Fibroblast of lung (primary cell): ENCODE data around the gene AFMID. TPM values are rescaled to one million over a fixed set of nuclear protein-coding genes. Genes with fewer than 3 reads are reported as not detected.

Source experiments
- DNase-seq, 2 donors: peaks; one replicate each; pipeline versions ENCODE4 v3.0.0 to v3.0.0-alpha.2; 2010; ENCODE audit warnings: low read depth in 2 of 2
- H2AFZ ChIP-seq: 2 replicates; pipeline ENCODE4 v1.5.1; 2012; ENCODE audit warnings: low read length, control low read depth, inconsistent platforms
- H3K27ac ChIP-seq: 2 replicates; pipeline ENCODE4 v1.5.1; 2011; ENCODE audit warnings: low read length, control low read depth; ENCODE audit not compliant: insufficient read depth
- H3K27me3 ChIP-seq: 2 replicates; pipeline ENCODE4 v1.5.1; 2011; ENCODE audit warnings: mild to moderate bottlenecking, low read length; ENCODE audit not compliant: control insufficient read depth, insufficient read depth
- H3K36me3 ChIP-seq: 2 replicates; pipeline ENCODE4 v1.5.1; 2011; ENCODE audit warnings: low read length; ENCODE audit not compliant: control insufficient read depth, insufficient read depth
- H3K4me1 ChIP-seq: 2 replicates; pipeline ENCODE4 v1.5.1; 2011; ENCODE audit warnings: low read length; ENCODE audit not compliant: control insufficient read depth, insufficient read depth; ENCODE audit errors: extremely low read depth
- H3K4me2 ChIP-seq: 2 replicates; pipeline ENCODE4 v1.5.1; 2011; ENCODE audit warnings: low read length, control low read depth; ENCODE audit not compliant: insufficient read depth; ENCODE audit errors: extremely low read depth
- H3K4me3 ChIP-seq, 4 experiments: fragments of 200-600 bp in 1 of 4; sonication (generic) in 1 of 4; replicated peaks in 1 of 4; 2 replicates each; pipeline ENCODE4 v1.5.1; 2011 to 2016; ENCODE audit warnings: low read length in 4 of 4, low read depth in 3 of 4, mild to moderate bottlenecking in 3 of 4, control low read depth in 2 of 4, inconsistent platforms in 1 of 4, mixed read lengths in 1 of 4; ENCODE audit not compliant: insufficient read depth in 1 of 4; ENCODE audit errors: control extremely low read depth in 1 of 4
- H3K79me2 ChIP-seq: 2 replicates; pipeline ENCODE4 v1.5.1; 2012; ENCODE audit warnings: mild to moderate bottlenecking, low read length, inconsistent platforms; ENCODE audit not compliant: control insufficient read depth, insufficient read depth
- H3K9ac ChIP-seq: 2 replicates; pipeline ENCODE4 v1.5.1; 2011; ENCODE audit warnings: mild to moderate bottlenecking, low read length, control low read depth; ENCODE audit not compliant: insufficient read depth
- H3K9me3 ChIP-seq: 2 replicates; pipeline ENCODE4 v1.5.1; 2012; ENCODE audit warnings: low read depth, low read length; ENCODE audit not compliant: control insufficient read depth, insufficient read depth
- H4K20me1 ChIP-seq: 2 replicates; pipeline ENCODE4 v1.5.1; 2011; ENCODE audit warnings: low read length; ENCODE audit not compliant: control insufficient read depth, insufficient read depth; ENCODE audit errors: extremely low read depth
- CTCF ChIP-seq, 2 donors: IDR thresholded peaks in 1 of 2; conservative IDR thresholded peaks in 1 of 2; 1 replicate in 1 of 2; 2 replicates in 1 of 2; pipeline ENCODE4 v1.5.1; 2011 to 2012; ENCODE audit warnings: low read length in 2 of 2, control low read depth in 1 of 2, inconsistent platforms in 1 of 2, low read depth in 1 of 2, mild to moderate bottlenecking in 1 of 2
- EZH2 ChIP-seq: IDR thresholded peaks from 2 replicates; pipeline ENCODE4 v1.5.1; 2012; ENCODE audit warnings: low read length, control low read depth, mild to moderate bottlenecking; ENCODE audit errors: missing control alignments
- polyA plus RNA-seq, 2 donors: library from polyadenylated mRNA; depleted of rRNA in 1 of 2; stranded (reverse) in 1 of 2; unstranded in 1 of 2; fragments of >200 nt; gene quantifications; 2 replicates each; pipeline ENCODE4 v1.2.1, GENCODE V29; 2011 to 2012; ENCODE audit warnings: missing spikeins in 1 of 2
- total RNA-seq: library from RNA; depleted of rRNA; stranded (reverse); fragments of >200 nt; gene quantifications from 2 replicates; pipeline ENCODE4 v1.2.1, GENCODE V29; 2014

The AFMID gene
- total and polyA plus RNA-seq, 2 donors (not counting 1 experiment from before 2014, with no cell fraction given), result 28.1 to 29.2 TPM

- Histone ChIP-seq H3K4me3 (no peak overlapping the region), H3K4me2 (no peak overlapping the region), H3K9ac (no peak overlapping the region), H3K9me3 (no peaks in the 10 kb centered on the region), H4K20me1 (no peaks in the 10 kb centered on the region), H3K27ac (no peak overlapping the region), H2AFZ (no peak overlapping the region), H3K79me2 (no peaks in the 10 kb centered on the region), H3K4me1 (no peaks in the 10 kb centered on the region), H3K36me3 (no peaks in the 10 kb centered on the region), H3K27me3 (no peaks in the 10 kb centered on the region)
- TF ChIP-seq EZH2 (no peak), CTCF (conservative IDR thresholded peaks at IDR 0.05 in 1 of 2, IDR thresholded peaks at IDR 0.05 in 1 of 2; ENCODE audit: low read depth in 1 of 2, low read length in 2 of 2) (no peak)
- no peak for DNase-seq
Measured at GRCh38 chr17:78163881-78164747, 23.0 kb upstream of the AFMID start.

GRCh38 chr17:78164748-78165607 is 22.2 kb upstream of the AFMID start:
- H3K4me2 ChIP-seq, result no peak overlapping the region
- no peak for DNase-seq
- no peak overlapping the region for H3K4me3 ChIP-seq
- H3K79me2 ChIP-seq, result no peaks in the 10 kb centered on the region
- no peak overlapping the region for H2AFZ ChIP-seq
- no peaks in the 10 kb centered on the region for H3K27me3 ChIP-seq
- no peak for TF ChIP-seq EZH2
- H3K9ac ChIP-seq, result no peak overlapping the region
- no peaks in the 10 kb centered on the region for H4K20me1 ChIP-seq
- H3K36me3 ChIP-seq, result no peaks in the 10 kb centered on the region
- H3K9me3 ChIP-seq, result no peaks in the 10 kb centered on the region
- H3K27ac ChIP-seq, result no peak overlapping the region
- no peaks in the 10 kb centered on the region for H3K4me1 ChIP-seq

GRCh38 chr17:78166416-78166815 is 20.7 kb upstream of the AFMID start:
- DNase-seq, result no peak
- TF ChIP-seq CTCF (conservative IDR thresholded peaks at IDR 0.05 in 1 of 2, IDR thresholded peaks at IDR 0.05 in 1 of 2; ENCODE audit: low read depth in 1 of 2, low read length in 2 of 2), result no peak
- no peak for TF ChIP-seq EZH2
- no peak overlapping the region for H3K4me3 ChIP-seq
- no peak overlapping the region for H2AFZ ChIP-seq
- H3K27me3 ChIP-seq, result no peaks in the 10 kb centered on the region
- H4K20me1 ChIP-seq, result no peaks in the 10 kb centered on the region
- H3K36me3 ChIP-seq, result no peaks in the 10 kb centered on the region
- H3K4me1 ChIP-seq, result no peaks in the 10 kb centered on the region
- H3K27ac ChIP-seq, result no peak overlapping the region
- H3K9ac ChIP-seq, result no peak overlapping the region
- H3K79me2 ChIP-seq, result no peaks in the 10 kb centered on the region
- no peak overlapping the region for H3K4me2 ChIP-seq
- H3K9me3 ChIP-seq, result no peaks in the 10 kb centered on the region
